Activated CD8-positive, alpha-beta memory T cell treated with anti-CD3 and anti-CD28 coated beads, Interleukin-2, amount 50 U/mL, for 4 hours (primary cell): ENCODE data around the gene ORC6.

ENCODE experiments used
- DNase-seq: peaks from one replicate; pipeline ENCODE4 v3.0.0-alpha.2; 2020

ORC6 gene

GRCh38 chr16:46702030-46702429 is 12.6 kb downstream of the ORC6 start:
- no peak for DNase-seq

GRCh38 chr16:46706642-46707041 is 17.2 kb downstream of the ORC6 start:
- DNase-seq: no peak

GRCh38 chr16:46709469-46710005 is 20.1 kb downstream of the ORC6 start:
- DNase-seq: no peak

GRCh38 chr16:46711106-46712058 is 21.9 kb downstream of the ORC6 start:
- no peak for DNase-seq

GRCh38 chr16:46712911-46713310 is 23.5 kb downstream of the ORC6 start:
- DNase-seq: no peak

- DNase-seq: no peak
Measured at GRCh38 chr16:46713634-46714033, 24.2 kb downstream of the ORC6 start.

- DNase-seq: no peak
Measured at GRCh38 chr16:46714797-46715591, 25.5 kb downstream of the ORC6 start.

GRCh38 chr16:46715769-46716305 is 26.4 kb downstream of the ORC6 start:
- no peak for DNase-seq

GRCh38 chr16:46717692-46718091 is 28.2 kb downstream of the ORC6 start:
- DNase-seq: no peak

GRCh38 chr16:46718214-46718613 is 28.8 kb downstream of the ORC6 start:
- no peak for DNase-seq

- DNase-seq: no peak
Measured at GRCh38 chr16:46719528-46719927, 30.1 kb downstream of the ORC6 start.

- DNase-seq: no peak
Measured at GRCh38 chr16:46720619-46721018, 31.2 kb downstream of the ORC6 start.

- DNase-seq: no peak
Measured at GRCh38 chr16:46721885-46722284, 32.4 kb downstream of the ORC6 start.

GRCh38 chr16:46727184-46727583 is 37.7 kb downstream of the ORC6 start:
- DNase-seq: no peak

GRCh38 chr16:46727630-46728029 is 38.2 kb downstream of the ORC6 start:
- DNase-seq: no peak

GRCh38 chr16:46728806-46729205 is 39.3 kb downstream of the ORC6 start:
- no peak for DNase-seq

GRCh38 chr16:46729326-46729995 is 40.0 kb downstream of the ORC6 start:
- DNase-seq: no peak

- no peak for DNase-seq
Measured at GRCh38 chr16:46730126-46730525, 40.7 kb downstream of the ORC6 start.

- DNase-seq: no peak
Measured at GRCh38 chr16:46730801-46731690, 41.6 kb downstream of the ORC6 start.

GRCh38 chr16:46731691-46732555 is 42.5 kb downstream of the ORC6 start:
- DNase-seq: no peak

- no peak for DNase-seq
Measured at GRCh38 chr16:46732561-46732960, 43.1 kb downstream of the ORC6 start.
